ENCODE results near the gene UBE4A. TPM values are rescaled to one million over a fixed set of nuclear protein-coding genes. Genes with fewer than 3 reads are reported as not detected.

Gene UBE4A
- polyA plus RNA-seq, 1 donor (not counting 4 experiments of a cell fraction or from before 2014, with no cell fraction given), result 19.5 TPM

DNA sequence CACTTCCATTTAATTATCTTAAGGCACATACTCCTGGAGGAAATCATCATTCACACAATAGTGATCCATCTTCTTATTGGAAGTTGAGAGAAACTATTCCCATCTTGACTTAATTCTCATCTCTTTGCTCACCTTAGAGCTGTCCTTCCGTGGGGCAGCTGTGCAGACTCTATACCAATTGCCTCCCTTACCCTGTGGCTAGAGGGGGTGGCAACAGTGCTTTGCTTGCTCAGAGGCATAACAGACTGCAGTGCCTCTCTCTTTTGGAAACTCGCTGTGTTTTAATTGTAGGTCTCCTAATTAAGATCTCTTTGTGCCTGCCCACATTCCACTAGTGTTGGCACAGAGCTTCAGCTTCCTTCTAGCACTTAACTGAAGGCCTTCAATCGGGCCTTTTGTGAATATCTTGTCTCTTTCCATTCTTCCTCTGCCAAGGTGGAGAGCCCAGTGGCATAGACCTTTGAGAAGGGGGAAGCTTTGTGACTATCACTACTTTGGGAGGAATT lies 82.4 kb downstream of the UBE4A start:
- no peak overlapping the region for H2AFZ ChIP-seq (ENCODE audit: control insufficient read depth, low read length)
- no peak overlapping the region for H3K9ac ChIP-seq (ENCODE audit: control insufficient read depth, extremely low read depth, insufficient read depth, low read length)
- no peaks in the 10 kb centered on the region for H3K9me1 ChIP-seq (ENCODE audit: control insufficient read depth, extremely low read depth, insufficient read depth, low read length)
- no peaks in the 10 kb centered on the region for H3K27me3 ChIP-seq (ENCODE audit: control insufficient read depth, extremely low read depth, insufficient read depth, low read length)
- peaks cover 98% of the 10 kb centered on the region for H3K79me2 ChIP-seq (ENCODE audit: control insufficient read depth, insufficient read depth, low read length)
- DNase-seq (ENCODE audit: low read depth, low spot score), result no peak
- no peak for FAIRE-seq
- peaks cover 16% of the 10 kb centered on the region for H4K20me1 ChIP-seq (ENCODE audit: control insufficient read depth, extremely low read depth, insufficient read depth, low read length)
- H3K9me3 ChIP-seq (ENCODE audit: control insufficient read depth, low read depth, low read length), result no peaks in the 10 kb centered on the region
- peaks cover 23% of the 10 kb centered on the region for H3K4me1 ChIP-seq (ENCODE audit: control insufficient read depth, extremely low read depth, insufficient read depth, low read length)
- dilution Hi-C loops (cut with MboI; ENCODE audit: extremely low pct_ligation_motif_present, low sequenced_read_pairs), result no loop called here
- H3K27ac ChIP-seq (ENCODE audit: control insufficient read depth, insufficient read depth, low read length), result peak overlapping the region; percentile 10
- H3K4me3 ChIP-seq (ENCODE audit: control insufficient read depth in 2 of 3, extremely low read depth in 1 of 3, insufficient read depth in 2 of 3, low read depth in 1 of 3, low read length in 3 of 3), result no peak overlapping the region
- H3K36me3 ChIP-seq (ENCODE audit: control insufficient read depth in 2 of 2, extremely low read depth in 1 of 2, insufficient read depth in 2 of 2, low read length in 2 of 2), result peaks cover 0 to 3% of the 10 kb centered on the region in 2 experiments
- peak overlapping the region; percentile 52 for H3K4me2 ChIP-seq (ENCODE audit: control insufficient read depth, extremely low read depth, insufficient read depth, low read depth, low read length)
- TF ChIP-seq EZH2 (IDR thresholded peaks at IDR 0.05; ENCODE audit: low read length), result no peak
- TF ChIP-seq, protein P1, sequence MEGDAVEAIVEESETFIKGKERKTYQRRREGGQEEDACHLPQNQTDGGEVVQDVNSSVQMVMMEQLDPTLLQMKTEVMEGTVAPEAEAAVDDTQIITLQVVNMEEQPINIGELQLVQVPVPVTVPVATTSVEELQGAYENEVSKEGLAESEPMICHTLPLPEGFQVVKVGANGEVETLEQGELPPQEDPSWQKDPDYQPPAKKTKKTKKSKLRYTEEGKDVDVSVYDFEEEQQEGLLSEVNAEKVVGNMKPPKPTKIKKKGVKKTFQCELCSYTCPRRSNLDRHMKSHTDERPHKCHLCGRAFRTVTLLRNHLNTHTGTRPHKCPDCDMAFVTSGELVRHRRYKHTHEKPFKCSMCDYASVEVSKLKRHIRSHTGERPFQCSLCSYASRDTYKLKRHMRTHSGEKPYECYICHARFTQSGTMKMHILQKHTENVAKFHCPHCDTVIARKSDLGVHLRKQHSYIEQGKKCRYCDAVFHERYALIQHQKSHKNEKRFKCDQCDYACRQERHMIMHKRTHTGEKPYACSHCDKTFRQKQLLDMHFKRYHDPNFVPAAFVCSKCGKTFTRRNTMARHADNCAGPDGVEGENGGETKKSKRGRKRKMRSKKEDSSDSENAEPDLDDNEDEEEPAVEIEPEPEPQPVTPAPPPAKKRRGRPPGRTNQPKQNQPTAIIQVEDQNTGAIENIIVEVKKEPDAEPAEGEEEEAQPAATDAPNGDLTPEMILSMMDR (optimal IDR thresholded peaks at IDR 0.05 in 1 of 3, IDR thresholded peaks at IDR 0.05 in 1 of 3, conservative IDR thresholded peaks at IDR 0.05 in 1 of 3; ENCODE audit: extremely low read depth in 1 of 3, insufficient read depth in 2 of 3, low read length in 3 of 3), result no peak

DNA sequence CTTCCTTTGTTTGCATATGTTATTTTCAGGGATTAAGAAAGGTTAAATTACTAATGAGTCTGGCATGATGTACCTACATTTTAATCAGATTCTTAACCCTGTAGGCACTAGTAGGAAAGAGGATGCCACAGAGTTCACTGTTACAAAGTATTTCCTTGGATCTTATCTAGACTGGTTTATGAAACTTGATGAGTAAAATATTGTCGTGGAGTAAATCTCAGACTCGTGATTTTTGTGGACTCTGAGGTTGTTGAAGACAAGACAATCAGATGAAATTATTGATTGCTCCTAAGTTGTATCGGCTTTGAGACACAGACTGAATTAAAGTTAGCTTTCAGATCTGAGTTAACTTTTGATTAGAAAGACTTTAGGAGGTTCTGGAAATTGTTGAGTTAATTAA lies 82.9 kb downstream of the UBE4A start:
- Histone ChIP-seq H2AFZ (ENCODE audit: control insufficient read depth, low read length) (no peak overlapping the region), H4K20me1 (ENCODE audit: control insufficient read depth, extremely low read depth, insufficient read depth, low read length) (peaks cover 16% of the 10 kb centered on the region), H3K4me3 (ENCODE audit: control insufficient read depth in 2 of 3, extremely low read depth in 1 of 3, insufficient read depth in 2 of 3, low read depth in 1 of 3, low read length in 3 of 3) (no peak overlapping the region), H3K4me2 (ENCODE audit: control insufficient read depth, extremely low read depth, insufficient read depth, low read depth, low read length) (peak overlapping the region; percentile 52), H3K79me2 (ENCODE audit: control insufficient read depth, insufficient read depth, low read length) (peaks cover 97% of the 10 kb centered on the region), H3K36me3 (ENCODE audit: control insufficient read depth in 2 of 2, extremely low read depth in 1 of 2, insufficient read depth in 2 of 2, low read length in 2 of 2) (peaks cover 0 to 3% of the 10 kb centered on the region in 2 experiments), H3K4me1 (ENCODE audit: control insufficient read depth, extremely low read depth, insufficient read depth, low read length) (peaks cover 23% of the 10 kb centered on the region), H3K9ac (ENCODE audit: control insufficient read depth, extremely low read depth, insufficient read depth, low read length) (no peak overlapping the region), H3K27me3 (ENCODE audit: control insufficient read depth, extremely low read depth, insufficient read depth, low read length) (no peaks in the 10 kb centered on the region), H3K9me1 (ENCODE audit: control insufficient read depth, extremely low read depth, insufficient read depth, low read length) (no peaks in the 10 kb centered on the region), H3K27ac (ENCODE audit: control insufficient read depth, insufficient read depth, low read length) (no peak overlapping the region), H3K9me3 (ENCODE audit: control insufficient read depth, low read depth, low read length) (no peaks in the 10 kb centered on the region)
- dilution Hi-C loops (cut with MboI; ENCODE audit: extremely low pct_ligation_motif_present, low sequenced_read_pairs), result no loop called here
- FAIRE-seq (no peak), DNase-seq (ENCODE audit: low read depth, low spot score) (no peak)
- TF ChIP-seq EZH2 (IDR thresholded peaks at IDR 0.05; ENCODE audit: low read length), result no peak
- TF ChIP-seq, protein P1 (optimal IDR thresholded peaks at IDR 0.05 in 1 of 3, IDR thresholded peaks at IDR 0.05 in 1 of 3, conservative IDR thresholded peaks at IDR 0.05 in 1 of 3; ENCODE audit: extremely low read depth in 1 of 3, insufficient read depth in 2 of 3, low read length in 3 of 3), result no peak

All from keratinocyte (primary cell).